ENCODE data around the gene NAALADL2. TPM values are rescaled to one million over a fixed set of nuclear protein-coding genes. Genes with fewer than 3 reads are reported as not detected.

Gene NAALADL2
- total RNA-seq, 1 donor from 2014 or later, result 1.6 TPM

- no peak overlapping the region for H3K27ac Mint-ChIP-seq (ENCODE audit: unreplicated experiment)
- H3K4me3 Mint-ChIP-seq (ENCODE audit: unreplicated experiment), result no peak overlapping the region
- no peaks in the 10 kb centered on the region for H3K9me3 Mint-ChIP-seq (ENCODE audit: unreplicated experiment)
- no peaks in the 10 kb centered on the region for H3K27me3 Mint-ChIP-seq (ENCODE audit: unreplicated experiment)
- TF ChIP-seq CTCF (IDR thresholded peaks at IDR 0.05; ENCODE audit: partially characterized antibody, unreplicated experiment), result no peak
- H3K4me1 Mint-ChIP-seq (ENCODE audit: low read depth, unreplicated experiment), result peaks cover 12% of the 10 kb centered on the region
- DNase-seq, result no peak
- H3K36me3 Mint-ChIP-seq (ENCODE audit: unreplicated experiment), result no peaks in the 10 kb centered on the region
These were observed 92.4 kb downstream of the NAALADL2 start for GRCh38 chr3:174951498-174952005.

- no peaks in the 10 kb centered on the region for H3K9me3 Mint-ChIP-seq (ENCODE audit: unreplicated experiment)
- H3K36me3 Mint-ChIP-seq (ENCODE audit: unreplicated experiment), result no peaks in the 10 kb centered on the region
- peaks cover 16% of the 10 kb centered on the region for H3K4me1 Mint-ChIP-seq (ENCODE audit: low read depth, unreplicated experiment)
- no peak for TF ChIP-seq CTCF (IDR thresholded peaks at IDR 0.05; ENCODE audit: partially characterized antibody, unreplicated experiment)
- H3K27ac Mint-ChIP-seq (ENCODE audit: unreplicated experiment), result no peak overlapping the region
- DNase-seq, result no peak
- H3K4me3 Mint-ChIP-seq (ENCODE audit: unreplicated experiment), result no peak overlapping the region
- H3K27me3 Mint-ChIP-seq (ENCODE audit: unreplicated experiment), result no peaks in the 10 kb centered on the region
These were observed 93.9 kb downstream of the NAALADL2 start for GRCh38 chr3:174953068-174953467.

- H3K4me1 Mint-ChIP-seq (ENCODE audit: low read depth, unreplicated experiment), result peaks cover 25% of the 10 kb centered on the region
- H3K27me3 Mint-ChIP-seq (ENCODE audit: unreplicated experiment), result no peaks in the 10 kb centered on the region
- no peak overlapping the region for H3K27ac Mint-ChIP-seq (ENCODE audit: unreplicated experiment)
- no peak overlapping the region for H3K4me3 Mint-ChIP-seq (ENCODE audit: unreplicated experiment)
- H3K36me3 Mint-ChIP-seq (ENCODE audit: unreplicated experiment), result no peaks in the 10 kb centered on the region
- no peak for TF ChIP-seq CTCF (IDR thresholded peaks at IDR 0.05; ENCODE audit: partially characterized antibody, unreplicated experiment)
- no peaks in the 10 kb centered on the region for H3K9me3 Mint-ChIP-seq (ENCODE audit: unreplicated experiment)
- no peak for DNase-seq
These were observed 96.4 kb downstream of the NAALADL2 start for GRCh38 chr3:174955513-174956016.

- H3K36me3 Mint-ChIP-seq (ENCODE audit: unreplicated experiment), result no peaks in the 10 kb centered on the region
- H3K27me3 Mint-ChIP-seq (ENCODE audit: unreplicated experiment), result no peaks in the 10 kb centered on the region
- peaks cover 20% of the 10 kb centered on the region for H3K4me1 Mint-ChIP-seq (ENCODE audit: low read depth, unreplicated experiment)
- DNase-seq, result no peak
- no peaks in the 10 kb centered on the region for H3K9me3 Mint-ChIP-seq (ENCODE audit: unreplicated experiment)
- TF ChIP-seq CTCF (IDR thresholded peaks at IDR 0.05; ENCODE audit: partially characterized antibody, unreplicated experiment), result no peak
- H3K4me3 Mint-ChIP-seq (ENCODE audit: unreplicated experiment), result no peak overlapping the region
- no peak overlapping the region for H3K27ac Mint-ChIP-seq (ENCODE audit: unreplicated experiment)
These were observed 97.9 kb downstream of the NAALADL2 start for GRCh38 chr3:174957081-174957480.

GRCh38 chr3:174957551-174958001 lies 98.4 kb downstream of the NAALADL2 start:
- no peak for TF ChIP-seq CTCF (IDR thresholded peaks at IDR 0.05; ENCODE audit: partially characterized antibody, unreplicated experiment)
- Mint-ChIP-seq H3K4me1 (ENCODE audit: low read depth, unreplicated experiment) (peaks cover 16% of the 10 kb centered on the region), H3K27ac (ENCODE audit: unreplicated experiment) (no peak overlapping the region), H3K9me3 (ENCODE audit: unreplicated experiment) (no peaks in the 10 kb centered on the region), H3K4me3 (ENCODE audit: unreplicated experiment) (no peak overlapping the region), H3K27me3 (ENCODE audit: unreplicated experiment) (no peaks in the 10 kb centered on the region), H3K36me3 (ENCODE audit: unreplicated experiment) (no peaks in the 10 kb centered on the region)
- no peak for DNase-seq

All from glutamatergic neuron (in vitro differentiated cells).